ENCODE results near the gene CCDC188. TPM values are rescaled to one million over a fixed set of nuclear protein-coding genes. Genes with fewer than 3 reads are reported as not detected.

The CCDC188 gene
- total and polyA plus RNA-seq, 4 donors, result not detected

- H3K9me3 ChIP-seq (ENCODE audit: control insufficient read depth in 4 of 4, low read length in 3 of 4), result no peaks in the 10 kb centered on the region
- no peaks in the 10 kb centered on the region for H3K27me3 ChIP-seq (ENCODE audit: control insufficient read depth in 4 of 4, insufficient read depth in 4 of 4, low read length in 3 of 4)
- no peak overlapping the region for H3K27ac ChIP-seq (ENCODE audit: low read depth in 1 of 2, low read length in 2 of 2)
- H3K36me3 ChIP-seq (ENCODE audit: control insufficient read depth in 4 of 4, insufficient read depth in 3 of 4, low read depth in 1 of 4, low read length in 3 of 4), result no peaks in the 10 kb centered on the region
- H3K4me1 ChIP-seq (ENCODE audit: control insufficient read depth in 4 of 4, insufficient read depth in 4 of 4, low read length in 3 of 4), result peaks cover 11 to 38% (median 32%) of the 10 kb centered on the region in 4 donors
- no peak for TF ChIP-seq EGR1 (IDR thresholded peaks at IDR 0.05; ENCODE audit: low read depth in 2 of 2)
- TF ChIP-seq NR2F2 (IDR thresholded peaks at IDR 0.05), result no peak
- no peak for TF ChIP-seq GABPA (IDR thresholded peaks at IDR 0.05 in 1 of 2, conservative IDR thresholded peaks at IDR 0.05 in 1 of 2)
- no peak for TF ChIP-seq FOXA1 (IDR thresholded peaks at IDR 0.05)
- TF ChIP-seq YY1 (IDR thresholded peaks at IDR 0.05), result no peak
- TF ChIP-seq ATF3 (IDR thresholded peaks at IDR 0.05), result no peak
- TF ChIP-seq TAF1 (conservative IDR thresholded peaks at IDR 0.05), result no peak
- TF ChIP-seq CTCF (IDR thresholded peaks at IDR 0.05; ENCODE audit: low read depth, low read length, missing input control), result no peak
- TF ChIP-seq MAX (IDR thresholded peaks at IDR 0.05), result no peak
- TF ChIP-seq ZBTB33 (IDR thresholded peaks at IDR 0.05), result no peak
- TF ChIP-seq HNF4G (IDR thresholded peaks at IDR 0.05), result no peak
- TF ChIP-seq SP1 (IDR thresholded peaks at IDR 0.05), result no peak
- no peak for TF ChIP-seq HNF4A (conservative IDR thresholded peaks at IDR 0.05)
- TF ChIP-seq REST (IDR thresholded peaks at IDR 0.05), result no peak
- TF ChIP-seq RAD21 (IDR thresholded peaks at IDR 0.05), result no peak
- TF ChIP-seq RXRA (IDR thresholded peaks at IDR 0.05), result no peak
- H3K4me3 ChIP-seq (ENCODE audit: low read depth in 1 of 3, low read length in 3 of 3), result no peak overlapping the region
- 86% methylated on average over 17 of the region's 17 CpGs for WGBS
- DNase-seq (ENCODE audit: low spot score), result no peak
- no peak overlapping the region for H3K9ac ChIP-seq (ENCODE audit: low read depth in 1 of 2, low read length in 2 of 2)
These were observed 25.7 kb upstream of the CCDC188 start for GRCh38 chr22:20176421-20177085.

All from liver (tissue), 9 donors.